Measurements from ENCODE around the gene SLF2.

Gene SLF2

DNA sequence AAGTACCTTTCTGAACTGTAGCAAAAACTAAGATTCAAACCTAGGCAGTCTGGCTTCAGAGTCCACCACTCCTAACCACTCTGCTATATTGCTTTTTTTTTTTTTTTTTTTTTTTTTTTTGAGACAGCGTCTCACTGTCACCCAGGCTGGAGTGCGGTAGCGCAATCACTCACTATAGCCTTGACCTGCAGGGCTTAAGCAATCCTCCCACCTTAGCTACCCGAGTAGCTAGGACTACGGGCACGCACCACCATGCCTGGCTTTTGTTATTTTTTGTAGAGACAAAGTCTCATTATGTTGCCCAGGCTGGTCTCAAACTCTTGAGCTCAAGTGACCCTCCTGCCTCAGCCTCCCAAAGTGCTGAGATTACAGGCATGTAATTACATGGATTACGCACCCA is 10.1 kb upstream of the SLF2 start:
- no peak for DNase-seq (ENCODE audit: low spot score)

DNA sequence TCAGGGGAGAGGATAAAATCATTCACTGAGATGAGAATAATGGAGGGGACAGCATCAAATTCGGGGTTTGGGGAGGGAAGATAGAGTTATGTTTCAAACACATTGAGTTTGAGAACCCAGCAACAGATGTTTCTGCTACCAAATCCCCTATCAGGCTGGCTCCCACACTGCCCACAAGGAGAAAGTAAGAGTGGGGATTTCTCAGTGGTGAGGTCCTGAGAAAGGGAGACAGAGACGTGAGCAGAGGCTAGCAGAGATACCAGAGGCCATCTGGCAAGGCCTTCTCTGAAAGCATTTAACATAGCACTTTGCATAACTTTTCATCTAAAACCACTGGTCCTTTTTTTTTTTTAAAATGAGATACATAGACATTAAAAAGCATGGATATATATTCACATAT is 7.8 kb upstream of the SLF2 start:
- no peak for DNase-seq (ENCODE audit: low spot score)

DNA sequence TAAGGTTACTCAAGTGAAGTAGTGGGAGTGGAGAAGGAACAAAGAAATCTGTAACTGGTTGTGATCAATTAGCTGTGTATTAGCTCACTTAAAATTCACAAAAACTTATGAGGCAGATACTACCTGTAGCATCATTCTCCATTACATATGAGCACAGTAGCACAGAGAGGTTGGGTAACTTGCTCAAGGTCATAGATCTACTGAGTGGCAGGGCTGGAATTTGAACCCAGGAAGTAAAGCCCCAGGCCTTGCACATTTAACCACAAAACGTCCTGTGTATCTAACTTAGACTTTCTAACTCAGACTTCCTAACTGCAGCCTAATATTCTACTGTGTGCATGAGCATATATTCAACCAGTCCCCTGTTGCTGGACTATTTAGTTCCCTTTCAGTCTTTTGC is 5.6 kb upstream of the SLF2 start:
- DNase-seq (ENCODE audit: low spot score), result no peak

DNA sequence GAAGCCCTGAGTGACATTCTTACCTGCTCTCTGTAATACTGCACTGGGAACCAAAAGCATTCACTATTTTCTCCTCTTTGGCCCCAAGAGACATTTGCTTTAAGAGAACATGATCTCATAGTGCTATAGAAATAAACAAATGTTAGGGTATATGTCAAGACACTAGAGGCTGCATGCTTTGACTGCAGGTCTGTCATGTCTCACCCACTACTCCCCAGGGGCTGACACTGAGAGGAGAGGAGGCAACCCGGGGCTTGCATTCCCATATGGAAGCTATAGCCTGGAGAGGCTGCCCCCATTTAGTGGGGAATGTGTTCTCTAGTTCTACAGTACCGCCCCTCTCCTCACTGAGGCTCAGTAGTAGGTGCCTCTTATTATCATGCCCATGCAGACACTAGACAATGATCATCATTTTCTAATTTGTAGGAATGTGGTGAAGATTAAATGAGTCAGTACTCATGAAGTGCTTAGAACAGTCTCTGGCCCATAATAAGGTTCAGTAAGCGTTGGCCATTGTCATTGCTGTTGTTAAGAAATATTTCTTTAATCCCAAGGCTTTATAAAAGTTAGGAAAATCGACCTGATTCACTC is 4.9 kb upstream of the SLF2 start:
- no peak for DNase-seq (ENCODE audit: low spot score)

DNA sequence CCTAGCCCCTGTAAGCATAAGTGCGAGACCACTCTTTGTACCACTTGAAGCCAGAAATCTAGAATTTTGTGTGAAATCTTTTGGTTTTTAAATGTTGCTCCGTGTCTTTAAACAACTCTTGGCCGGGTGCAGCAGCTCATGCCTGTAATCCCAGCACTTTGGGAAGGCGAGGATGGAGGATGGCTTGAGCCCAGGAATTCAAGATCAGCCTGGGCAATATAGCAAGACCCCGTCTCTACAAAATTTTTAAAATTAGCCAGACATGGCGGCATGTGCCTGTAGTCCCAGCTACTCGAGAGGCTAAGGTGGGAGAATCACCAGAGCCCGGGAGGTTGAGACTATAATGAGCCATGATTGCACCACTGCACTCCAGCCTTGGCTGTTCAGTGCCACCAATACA is 4.4 kb upstream of the SLF2 start:
- DNase-seq (ENCODE audit: low spot score), result no peak

DNA sequence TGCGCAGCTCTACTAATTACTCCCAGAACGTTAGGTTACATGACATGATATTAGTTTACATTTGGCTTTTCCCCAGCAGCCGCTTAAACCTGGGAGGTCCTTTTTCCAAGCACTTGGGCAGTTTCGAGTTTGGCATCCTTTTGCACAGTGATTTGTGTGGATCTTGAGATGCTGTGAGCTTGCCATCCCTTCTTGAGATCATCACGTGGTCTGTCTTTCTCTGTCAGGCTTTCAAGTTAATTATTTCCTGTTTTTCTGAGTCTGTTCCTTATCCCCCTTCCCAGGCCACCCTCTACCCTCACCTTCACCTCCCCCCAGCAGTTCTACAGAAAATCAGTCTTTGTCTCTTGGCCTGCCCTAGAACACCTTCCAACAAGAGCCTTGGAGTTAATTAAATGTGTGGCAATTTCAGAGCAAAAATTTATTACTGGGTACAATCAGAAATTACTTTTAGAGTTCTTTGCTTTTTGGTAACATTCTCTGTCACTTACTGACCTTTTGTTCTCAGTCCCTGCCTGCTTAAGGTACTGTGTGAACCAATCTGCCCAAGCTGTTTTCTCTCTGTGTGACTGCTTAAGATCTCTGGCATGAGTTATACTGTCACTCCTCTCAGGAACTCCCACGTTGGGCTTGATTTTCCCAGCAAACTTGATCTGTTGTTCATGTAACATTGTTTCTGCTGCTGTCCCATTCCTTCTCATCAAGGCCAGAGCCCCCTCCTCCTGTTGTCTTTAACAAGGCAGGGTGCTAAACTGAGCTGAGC is 3.1 kb upstream of the SLF2 start:
- no peak for DNase-seq (ENCODE audit: low spot score)

DNA sequence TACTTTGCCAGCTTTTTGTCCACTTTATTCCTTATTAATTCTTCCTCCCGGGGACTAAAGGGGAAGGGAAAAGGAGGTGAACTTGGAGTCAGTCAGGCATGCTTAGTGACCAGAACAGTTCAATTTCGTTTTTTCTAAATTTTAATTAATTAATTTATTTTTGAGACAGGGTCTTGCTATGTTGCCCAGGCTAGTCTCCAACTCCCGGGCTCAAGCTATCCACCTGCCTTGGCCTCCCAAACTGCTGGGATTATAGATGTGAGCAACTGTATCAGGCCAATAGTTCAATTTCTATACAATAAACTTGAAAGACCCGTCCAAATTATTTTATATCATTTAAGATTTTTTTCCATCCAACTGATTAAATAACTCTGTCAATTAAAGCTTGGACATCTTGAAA is 1.3 kb upstream of the SLF2 start:
- no peak for DNase-seq (ENCODE audit: low spot score)

DNA sequence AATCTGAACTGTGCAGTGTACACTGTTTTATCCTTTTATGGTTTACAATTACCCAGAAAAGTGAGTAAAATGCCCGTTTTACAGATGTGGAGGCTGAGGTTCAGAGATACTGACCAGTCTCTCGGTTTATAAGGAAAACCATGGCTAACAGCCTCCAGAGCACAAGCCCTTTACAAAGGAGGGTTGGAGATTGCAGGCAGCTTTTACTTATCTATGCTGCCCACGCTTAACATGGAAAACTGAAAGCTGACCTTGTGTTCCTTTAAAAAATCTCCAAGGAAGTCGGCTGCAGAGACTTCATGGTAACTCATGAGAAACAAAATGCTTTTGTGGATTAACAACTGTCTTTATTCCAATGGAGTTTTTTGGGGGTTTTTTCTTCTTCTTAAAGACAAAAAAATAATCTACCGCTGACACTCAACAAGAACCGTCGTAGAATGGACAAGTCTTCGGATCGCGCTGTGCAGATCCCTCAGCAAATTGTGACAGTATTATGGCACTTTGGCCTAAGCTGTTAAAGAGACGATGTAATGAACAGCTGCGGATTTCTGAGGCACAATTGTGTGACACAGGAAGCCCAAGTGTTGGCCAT is 654 bp upstream of the SLF2 start:
- DNase-seq (ENCODE audit: low spot score), result peak; percentile 14

DNA sequence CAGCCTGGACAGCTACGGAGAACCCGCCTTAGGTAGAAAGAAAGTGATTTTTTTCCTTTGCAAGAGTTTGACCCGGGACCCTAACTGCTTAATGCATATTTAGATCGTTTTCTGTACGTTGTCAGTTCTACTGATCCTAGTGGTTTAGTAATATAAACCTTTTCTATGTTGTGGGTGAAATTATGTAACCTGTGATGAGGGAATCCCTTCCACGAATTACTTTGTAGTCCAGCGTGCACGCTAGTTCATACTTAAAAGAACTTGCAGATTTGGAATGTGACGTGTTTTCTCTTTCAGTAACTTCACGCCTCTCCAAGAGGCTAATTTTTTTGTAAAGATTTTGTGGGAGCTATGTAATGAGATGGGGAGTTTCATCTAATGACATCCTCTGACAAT is 705 bp downstream of the SLF2 start:
- peak; percentile 45 for DNase-seq (ENCODE audit: low spot score)

DNA sequence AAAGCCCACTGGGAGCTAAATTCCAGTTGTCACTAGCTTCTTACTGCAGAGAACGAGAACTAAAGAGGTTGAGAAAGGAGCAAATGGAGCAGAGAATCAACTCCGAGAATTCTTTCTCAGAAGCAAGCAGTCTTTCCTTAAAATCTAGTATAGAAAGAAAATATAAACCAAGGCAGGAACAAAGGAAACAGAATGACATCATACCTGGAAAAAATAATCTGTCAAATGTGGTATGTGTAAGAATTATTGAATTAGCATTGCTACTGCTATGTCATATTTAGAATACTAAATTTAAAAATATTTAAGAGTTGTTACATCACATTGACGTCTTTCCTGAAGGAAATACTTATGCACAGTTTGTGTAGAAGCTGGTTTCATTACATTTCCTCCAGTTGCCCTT is 4.3 kb downstream of the SLF2 start:
- no peak for DNase-seq (ENCODE audit: low spot score)

DNA sequence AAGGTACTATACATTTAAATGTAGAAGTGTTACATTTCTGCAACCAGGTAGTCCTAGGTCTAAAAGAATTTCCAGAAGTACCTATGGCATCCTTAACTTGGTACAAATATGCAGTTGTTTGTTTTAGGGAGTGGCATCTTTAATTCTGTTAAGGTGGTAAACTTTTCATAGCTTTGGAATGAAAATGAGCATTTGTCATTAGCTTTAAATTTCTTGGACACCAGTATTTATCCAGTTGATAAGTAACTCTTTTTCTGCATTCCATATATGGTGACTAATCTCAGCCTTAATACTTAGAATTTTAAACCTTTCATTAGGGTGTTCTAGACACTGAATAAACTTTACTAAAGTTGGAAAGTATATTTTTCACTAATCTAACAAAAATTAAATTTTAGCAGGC is 10.8 kb downstream of the SLF2 start:
- no peak for DNase-seq (ENCODE audit: low spot score)

DNA sequence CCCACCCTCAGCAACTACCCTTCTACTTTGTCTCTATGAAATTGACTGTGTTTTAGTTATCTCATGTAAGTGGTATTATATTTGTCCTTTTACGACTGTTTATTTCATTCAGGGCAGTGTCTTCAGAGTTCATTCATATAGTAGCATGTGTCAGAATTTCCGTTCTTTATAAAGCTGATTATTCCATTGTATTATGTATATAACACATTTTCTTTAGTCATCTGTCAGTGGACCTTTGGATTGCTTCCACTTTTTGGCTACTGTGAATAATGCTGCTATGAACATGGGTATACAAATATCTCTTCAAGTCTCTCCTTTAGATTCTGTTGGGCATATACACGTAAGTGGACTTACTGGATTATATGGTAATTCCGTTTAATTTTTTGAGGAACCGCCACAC is 14.5 kb downstream of the SLF2 start:
- no peak for DNase-seq (ENCODE audit: low spot score)

DNA sequence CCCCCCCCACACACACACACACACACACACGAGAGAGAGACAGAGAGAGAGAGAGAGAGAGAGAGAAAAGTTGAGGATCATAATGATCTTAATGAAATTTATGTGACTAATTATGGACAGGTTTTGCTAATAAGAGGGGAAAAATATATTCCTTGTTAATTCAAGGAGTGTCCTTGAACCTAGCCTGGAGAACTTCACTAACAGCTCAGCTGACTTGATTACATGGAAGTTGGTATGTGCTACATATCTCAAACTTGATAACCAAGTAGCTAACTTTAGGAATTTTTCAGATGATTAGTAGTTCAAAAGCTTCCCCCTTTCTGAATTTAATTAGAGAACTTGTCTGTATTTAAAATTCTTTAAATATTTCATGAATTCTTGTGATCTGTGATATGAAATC is 15.3 kb downstream of the SLF2 start:
- no peak for DNase-seq (ENCODE audit: low spot score)

DNA sequence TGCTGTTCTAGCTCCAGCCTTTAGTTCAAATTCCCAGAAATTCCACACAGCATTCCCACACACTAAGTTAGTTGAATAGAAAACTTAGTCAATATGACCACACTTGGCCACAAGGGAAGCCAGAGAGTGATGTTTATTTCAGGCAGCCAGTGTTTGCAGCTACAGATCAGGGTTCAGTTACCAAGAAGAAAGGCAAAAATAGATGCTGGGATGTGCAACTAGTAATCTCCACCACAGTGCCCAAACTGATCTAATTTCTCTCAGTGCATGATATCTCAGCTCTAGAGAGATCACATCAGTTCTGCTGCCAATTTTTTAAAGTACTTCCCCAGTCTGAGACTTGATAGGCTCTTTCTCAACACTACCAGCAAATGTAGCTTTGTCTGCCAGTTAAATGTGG is 17.6 kb downstream of the SLF2 start:
- DNase-seq (ENCODE audit: low spot score), result peak; percentile 40

DNA sequence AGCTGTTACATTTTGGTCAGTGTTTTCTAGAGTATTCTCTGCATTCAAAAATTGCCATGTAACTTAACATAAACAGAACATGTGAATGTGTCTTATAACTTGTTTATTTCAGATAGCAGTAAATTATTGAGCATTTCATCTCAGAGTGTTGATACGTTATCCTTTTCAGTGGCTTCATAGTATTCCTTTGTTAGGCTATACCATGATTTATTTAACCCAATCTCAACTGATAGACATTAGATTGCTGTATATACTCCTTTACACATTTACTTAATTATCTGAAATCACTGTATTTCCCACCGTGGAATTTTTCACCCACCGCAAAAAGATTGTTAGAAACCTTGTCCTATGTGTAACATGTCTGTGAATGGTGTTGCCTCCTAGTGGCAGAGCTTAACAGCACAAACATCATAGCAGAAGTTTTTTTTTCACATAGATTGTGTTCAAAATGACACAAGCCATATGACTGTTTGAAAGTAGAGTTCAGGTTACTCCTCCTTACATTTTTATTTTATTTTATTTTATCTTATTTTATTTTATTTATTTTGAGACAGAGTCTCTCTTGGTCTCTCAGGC is 21.4 kb downstream of the SLF2 start:
- DNase-seq (ENCODE audit: low spot score), result peak; percentile 19

DNA sequence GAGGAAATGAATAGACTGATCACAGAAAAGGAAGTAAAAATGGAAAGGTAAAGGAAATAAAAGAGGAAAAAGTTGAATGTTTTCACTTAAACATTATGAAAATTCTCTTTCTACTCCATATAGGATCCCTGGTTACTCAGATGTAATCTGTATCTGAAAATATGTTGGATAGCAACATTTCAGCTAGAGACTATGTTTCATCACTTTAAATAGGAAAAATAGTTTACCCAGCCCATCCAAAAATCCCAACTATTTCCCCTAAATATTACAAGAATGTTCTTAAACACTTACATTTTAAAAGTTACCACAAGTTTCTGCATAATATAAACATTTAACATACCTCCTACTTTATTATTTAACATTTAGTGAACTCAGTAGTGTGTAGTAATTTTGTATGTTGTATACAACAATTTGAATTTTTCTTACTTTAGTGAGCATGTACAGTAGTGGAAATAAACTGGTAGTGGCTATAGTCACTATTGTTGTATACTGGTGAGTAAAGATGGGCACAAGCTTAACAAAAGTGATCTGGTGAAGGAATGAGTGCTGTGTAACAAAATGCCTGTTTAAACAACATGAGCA is 27.1 kb downstream of the SLF2 start:
- DNase-seq (ENCODE audit: low spot score), result no peak

DNA sequence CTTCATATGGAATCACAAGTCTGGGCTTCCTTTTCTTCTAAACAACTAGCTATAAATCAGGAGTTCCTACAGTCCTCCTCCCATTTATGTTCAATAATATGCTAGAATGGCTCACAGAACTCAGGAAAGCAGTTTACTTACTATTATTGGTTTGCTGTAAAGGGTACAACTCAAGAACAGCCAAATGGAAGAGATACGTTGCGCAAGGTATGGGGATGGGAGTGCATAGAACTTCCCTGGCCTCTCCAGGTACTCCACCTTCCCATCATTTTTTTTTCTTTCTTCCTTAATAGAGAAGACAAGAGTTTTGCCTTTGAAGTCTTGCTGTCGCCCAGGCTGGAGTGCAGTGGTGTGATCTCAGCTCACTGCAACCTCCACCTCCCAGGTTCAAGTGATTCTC is 29.5 kb downstream of the SLF2 start:
- no peak for DNase-seq (ENCODE audit: low spot score)

DNA sequence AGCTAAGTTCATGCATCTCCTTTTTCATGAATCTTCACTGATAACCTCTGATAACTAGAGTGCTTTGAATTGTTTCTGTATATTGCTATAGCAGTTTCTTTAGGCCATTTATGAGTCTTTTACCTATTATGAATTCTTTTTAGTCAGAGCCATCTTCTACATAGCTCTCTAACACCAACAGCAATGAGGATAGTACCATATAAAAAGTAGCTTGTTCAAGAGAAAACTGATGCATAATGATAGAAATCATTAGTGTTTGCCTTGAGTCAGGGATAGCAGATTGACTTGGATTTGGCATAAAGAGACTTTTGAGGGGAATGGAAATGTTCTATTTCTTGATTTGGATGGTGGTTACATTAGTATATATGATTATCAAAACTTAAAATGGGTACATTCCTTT is 30.7 kb downstream of the SLF2 start:
- no peak for DNase-seq (ENCODE audit: low spot score)

DNA sequence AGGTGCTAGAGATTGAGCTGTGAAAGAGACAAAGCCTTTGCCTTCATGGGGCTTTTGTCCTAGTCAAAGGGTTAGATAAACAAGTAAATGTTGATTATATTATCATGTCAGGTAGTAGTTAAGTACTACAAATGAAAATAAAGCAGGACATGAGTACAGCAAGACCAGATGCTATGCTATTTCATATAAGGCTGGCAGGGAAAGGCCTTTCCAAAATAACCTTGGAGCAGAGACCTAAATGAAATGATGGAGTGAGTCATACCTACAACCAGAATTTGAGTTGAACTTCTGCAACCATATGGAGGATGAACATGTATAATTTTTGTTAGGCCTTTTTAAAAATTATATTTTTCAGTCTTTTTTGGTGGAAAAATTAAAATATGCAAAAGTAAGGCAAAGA is 33.0 kb downstream of the SLF2 start:
- DNase-seq (ENCODE audit: low spot score), result no peak

DNA sequence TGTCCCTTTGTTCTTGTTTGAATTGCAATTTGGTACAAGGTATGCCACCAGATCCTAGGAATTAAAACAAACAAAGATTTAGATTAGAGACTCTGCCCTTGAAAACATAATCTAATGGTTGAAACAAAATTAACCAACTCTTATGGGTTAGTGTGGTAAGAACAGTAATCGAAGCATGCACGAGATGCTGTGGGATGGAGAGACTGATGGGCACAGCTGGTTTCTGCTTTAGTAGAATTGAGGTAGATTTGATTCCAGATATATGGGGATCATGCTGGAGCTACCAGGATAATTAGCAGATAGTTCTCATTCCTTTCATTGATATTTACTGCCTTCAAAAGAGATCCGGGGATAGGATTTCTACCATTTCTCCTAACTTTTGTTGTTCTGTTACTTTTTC is 36.2 kb downstream of the SLF2 start:
- no peak for DNase-seq (ENCODE audit: low spot score)

DNA sequence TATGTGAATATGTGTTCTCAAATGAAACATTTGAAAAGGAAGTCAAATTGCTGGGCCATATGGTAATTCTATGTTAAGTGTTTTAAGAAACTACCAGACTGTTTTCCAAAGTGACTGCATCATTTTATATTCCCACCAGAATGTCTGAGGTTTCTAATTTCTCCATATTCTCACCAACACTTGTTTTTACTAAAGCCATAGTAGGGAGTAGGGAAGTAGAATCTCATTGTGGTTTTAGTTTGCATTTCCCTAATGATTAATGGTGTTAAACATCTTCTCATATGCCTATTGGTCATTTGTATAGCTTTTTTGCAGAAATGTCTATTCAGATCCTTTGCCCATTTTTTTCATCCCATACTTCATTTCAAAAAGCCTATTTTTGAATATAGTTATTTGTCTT is 47.5 kb downstream of the SLF2 start:
- DNase-seq (ENCODE audit: low spot score), result no peak

DNA sequence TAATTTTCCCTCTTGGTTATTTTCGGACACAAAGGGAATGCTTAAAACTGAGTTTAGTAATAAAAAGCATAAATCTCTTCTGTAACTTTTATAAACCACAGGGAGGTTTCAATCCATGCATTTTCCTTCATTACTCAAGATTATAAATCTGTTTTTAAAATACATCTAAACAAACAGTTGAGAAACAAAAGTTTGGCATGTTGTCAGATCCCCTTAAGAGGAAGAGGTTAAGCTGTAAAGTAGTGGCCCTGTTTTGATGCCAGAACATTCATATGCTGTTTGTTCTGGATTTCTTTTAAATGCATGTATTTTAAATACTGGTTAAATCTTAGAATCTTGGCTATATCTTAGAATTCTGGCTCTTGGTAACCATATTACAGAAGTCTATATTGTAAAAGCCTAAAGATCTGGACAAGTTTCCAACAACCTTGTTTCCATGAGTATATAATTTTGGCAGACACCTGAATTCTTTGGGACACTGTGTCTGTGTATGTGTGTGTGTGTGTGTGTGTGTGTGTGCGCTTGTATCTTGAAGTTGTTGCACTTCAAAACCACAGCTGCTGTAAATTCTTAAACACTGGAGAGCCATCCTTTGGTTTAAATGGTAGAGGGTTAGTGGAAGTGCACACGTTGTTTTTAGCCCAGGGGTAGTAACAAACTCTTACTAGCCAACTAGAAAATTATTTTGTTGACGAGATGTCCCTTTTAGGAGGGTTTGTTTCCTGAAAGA is 49.8 kb downstream of the SLF2 start:
- no peak for DNase-seq (ENCODE audit: low spot score)
